ENCODE data around the gene SNAP25.

The SNAP25 gene

DNA sequence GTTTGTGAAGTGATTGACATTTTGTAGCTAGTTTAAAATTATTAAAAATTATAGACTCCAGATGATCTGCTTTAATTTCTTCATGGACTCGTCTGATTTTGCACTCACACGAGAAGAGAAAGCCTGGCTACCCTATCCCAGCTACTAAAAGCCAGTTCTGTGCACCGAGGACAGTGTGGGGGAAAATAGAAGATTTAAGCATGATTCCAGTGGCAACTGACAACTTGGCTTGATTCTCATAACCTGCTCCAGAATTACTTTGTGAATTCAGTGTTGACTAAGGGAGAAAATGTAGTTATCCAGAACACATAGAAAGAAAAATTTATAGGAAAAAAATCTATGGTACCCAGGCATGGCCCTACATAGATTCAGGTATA is 88.7 kb downstream of the SNAP25 start:
- DNase-seq, result no peak

DNA sequence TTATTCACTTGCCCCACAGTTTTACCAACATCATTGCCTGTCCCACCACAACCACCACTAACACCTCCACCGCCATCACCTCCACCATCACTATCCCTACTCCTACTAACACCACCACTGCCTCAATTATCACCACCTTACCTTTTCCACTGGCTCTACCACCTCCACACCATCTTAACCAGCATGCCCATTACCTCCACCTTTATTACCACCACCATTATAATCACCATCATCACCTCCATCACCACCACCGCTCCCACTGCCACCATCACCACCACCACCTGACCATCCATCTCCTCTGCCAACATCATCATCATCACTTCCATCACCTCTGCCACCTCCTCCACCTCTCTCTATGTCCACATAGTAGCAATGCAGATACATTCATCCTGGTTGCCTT is 90.0 kb downstream of the SNAP25 start:
- no peak for DNase-seq

DNA sequence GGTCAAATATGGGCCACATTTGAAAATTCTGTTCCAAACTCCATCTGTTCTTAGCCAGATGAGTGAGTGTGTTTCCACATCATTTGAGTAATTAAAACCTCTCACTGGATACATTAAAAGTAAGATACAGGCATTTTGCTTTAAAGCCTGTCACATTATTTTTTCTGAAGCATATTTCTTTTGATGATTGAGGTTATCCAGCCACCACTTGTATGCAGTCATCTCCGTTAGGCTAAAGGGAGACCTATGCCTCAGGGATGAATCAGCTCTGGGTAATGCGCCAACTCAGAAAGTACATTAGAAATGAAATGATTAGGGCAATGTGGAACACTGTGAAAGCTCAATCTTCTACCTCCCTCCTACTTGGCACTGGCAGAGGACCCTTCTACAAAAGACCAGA is 90.7 kb downstream of the SNAP25 start:
- no peak for DNase-seq

DNA sequence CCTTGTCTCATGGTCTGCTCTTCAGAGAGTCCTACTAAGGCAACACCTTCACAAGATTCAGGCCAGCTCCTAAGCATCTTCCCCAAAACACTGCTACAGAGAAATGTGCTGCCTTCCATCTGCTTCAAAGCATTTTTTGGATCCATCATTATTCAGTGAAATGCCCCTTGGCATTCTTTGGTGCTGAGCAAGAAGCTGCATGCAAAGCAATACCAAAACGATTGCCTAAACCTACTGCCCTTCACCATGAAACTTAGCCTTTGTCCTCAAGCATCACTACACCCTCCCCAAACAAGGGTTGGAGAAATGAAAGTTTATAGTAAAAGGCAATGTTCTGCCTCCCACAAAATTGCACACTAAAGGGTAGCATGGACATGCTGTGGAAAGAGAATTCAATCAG is 93.5 kb downstream of the SNAP25 start:
- DNase-seq, result no peak

DNA sequence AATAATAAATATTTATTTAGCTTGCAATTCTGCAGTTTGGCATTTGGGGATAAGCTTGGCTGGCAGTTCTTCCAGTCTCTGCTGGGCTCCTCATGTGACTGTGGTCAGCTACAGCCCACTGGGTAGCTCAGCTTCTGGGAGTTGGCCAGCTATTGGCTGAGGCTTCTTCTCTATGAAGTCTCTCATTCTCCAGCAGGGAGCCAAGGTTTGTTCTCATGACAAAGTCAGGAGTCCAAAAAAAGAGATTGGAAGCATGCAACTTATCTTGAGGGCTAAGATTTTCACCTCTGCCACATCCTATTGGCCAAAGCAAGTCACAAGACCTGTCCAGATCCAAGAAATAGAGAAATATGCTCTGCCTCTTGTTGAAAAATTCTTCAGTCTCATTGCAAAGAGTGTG is 94.6 kb downstream of the SNAP25 start:
- no peak for DNase-seq

DNA sequence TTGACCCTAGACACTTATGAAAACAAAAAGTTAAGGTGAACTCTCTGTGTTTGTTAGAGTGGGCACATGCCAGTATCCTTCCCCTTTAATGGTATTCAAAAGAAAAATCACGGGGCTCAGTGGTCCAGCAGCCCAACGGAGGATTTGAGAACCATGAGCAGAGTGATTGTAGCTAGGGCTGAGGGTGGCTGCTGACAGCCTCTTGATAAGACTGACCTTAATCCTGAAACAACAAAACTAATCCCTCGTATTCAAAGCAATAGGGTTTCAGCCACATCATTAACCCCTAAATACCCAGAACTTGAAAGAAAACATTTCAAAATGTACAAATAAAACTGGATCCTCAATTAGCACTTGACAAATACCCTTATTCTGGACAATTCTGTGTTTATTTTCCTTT is 95.1 kb downstream of the SNAP25 start:
- no peak for DNase-seq

DNA sequence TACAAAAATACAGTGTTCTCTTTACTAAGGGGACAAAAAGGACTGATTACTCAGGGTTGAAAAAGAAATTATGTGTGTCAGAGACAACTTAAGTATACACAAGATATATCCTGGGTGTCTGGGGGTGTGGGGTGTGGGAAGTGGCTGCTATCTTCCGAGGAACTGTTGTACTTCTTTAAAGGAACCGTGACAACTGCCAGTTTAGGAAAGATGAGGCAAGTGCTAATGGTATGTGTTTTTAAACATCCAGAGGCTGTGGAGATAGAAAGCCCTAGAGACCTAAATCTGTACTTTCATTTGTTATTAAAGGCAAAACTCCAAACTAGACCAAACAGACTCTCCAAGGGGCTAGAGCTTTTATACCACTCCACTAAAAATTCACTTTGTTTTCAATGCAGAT is 95.6 kb downstream of the SNAP25 start:
- no peak for DNase-seq

DNA sequence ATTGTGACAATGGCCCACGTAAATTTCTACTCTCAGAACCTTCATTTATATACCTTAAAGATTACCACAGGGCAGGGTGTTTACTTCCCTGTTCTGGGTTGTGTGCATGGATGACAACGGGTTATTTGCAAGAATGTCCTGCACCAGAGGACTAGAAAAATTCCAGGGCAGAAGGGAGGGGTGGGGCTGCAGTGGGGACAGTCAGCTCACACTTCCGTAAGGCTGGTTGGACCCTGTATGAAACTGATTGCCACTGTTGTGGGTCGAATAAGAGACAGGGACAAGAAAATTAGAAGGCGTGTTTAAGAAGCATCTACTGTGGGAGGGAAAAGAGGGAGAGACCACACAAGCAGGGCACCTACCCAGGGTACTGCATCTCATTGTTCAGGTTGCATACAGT is 96.5 kb downstream of the SNAP25 start:
- no peak for DNase-seq

DNA sequence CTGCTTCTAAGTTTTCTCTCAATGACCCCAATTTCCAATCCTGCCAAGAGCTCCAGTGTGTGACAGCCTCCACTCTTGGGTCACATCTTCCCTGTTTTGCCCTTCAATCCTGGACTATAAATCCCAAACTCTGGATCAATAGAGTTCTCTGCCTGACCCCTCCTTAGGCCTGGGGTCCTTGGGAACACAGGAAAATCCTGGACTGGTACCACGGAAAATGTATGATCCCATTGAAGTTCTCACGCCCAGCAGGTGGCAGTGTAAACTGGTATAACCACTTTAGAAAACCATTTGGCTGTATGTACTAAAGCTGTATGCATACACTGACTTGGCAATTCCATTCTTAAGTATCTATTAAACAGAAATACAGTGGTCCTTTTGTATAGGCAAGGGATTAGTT is 98.0 kb downstream of the SNAP25 start:
- no peak for DNase-seq

DNA sequence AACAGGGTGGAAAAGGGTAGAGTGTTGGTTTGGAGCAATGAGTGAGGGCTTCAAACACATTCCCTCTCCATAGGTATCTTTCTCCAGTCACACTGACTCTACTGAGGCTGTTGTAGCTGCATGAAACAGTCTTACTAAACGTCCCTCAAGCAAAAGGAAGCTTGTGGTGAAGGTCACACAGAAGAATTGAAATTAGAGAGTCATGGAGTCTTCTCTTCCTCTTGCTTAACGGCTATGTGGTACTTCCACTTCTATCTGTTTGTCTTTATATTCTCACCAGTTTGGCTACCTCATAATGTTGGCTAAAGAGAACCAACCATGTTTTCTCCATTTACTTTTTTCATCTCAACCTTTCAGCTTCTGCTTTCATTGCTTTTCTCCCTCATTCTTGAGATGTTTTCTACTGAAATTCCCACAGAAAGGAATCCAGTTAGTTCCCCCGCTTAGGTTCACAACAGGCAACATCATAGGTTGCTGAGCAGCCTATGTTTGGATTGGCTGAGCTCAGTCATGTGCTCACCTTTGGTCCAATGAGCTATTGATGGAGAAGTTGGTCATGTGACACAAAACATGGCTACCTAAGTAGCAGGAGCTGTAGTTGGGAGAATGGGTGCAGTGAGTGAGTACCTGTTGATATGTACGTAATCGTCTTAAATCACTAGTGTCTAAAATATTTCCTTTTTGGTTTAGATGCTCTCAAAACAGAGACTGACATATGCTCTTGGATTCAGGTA is 99.8 kb downstream of the SNAP25 start:
- DNase-seq, result no peak

DNA sequence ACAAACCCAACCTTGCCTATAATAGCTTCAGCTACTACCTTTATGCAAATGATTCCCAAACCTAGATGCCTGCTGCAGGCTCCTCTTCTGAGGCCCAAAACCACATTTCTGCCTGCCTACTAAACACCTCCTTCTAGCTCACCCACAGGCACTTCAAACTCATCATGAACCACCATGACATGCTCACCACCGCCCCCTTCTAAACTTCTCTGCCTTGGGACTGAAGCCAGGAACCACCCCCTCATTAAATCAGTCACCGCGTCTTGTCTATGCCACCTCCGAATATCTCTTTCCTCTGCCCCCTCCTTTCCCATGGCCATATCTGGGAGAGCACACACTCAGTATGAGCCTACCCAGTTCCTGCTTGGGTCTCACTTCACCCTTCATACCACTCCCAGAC is 101.2 kb downstream of the SNAP25 start:
- DNase-seq, result no peak

DNA sequence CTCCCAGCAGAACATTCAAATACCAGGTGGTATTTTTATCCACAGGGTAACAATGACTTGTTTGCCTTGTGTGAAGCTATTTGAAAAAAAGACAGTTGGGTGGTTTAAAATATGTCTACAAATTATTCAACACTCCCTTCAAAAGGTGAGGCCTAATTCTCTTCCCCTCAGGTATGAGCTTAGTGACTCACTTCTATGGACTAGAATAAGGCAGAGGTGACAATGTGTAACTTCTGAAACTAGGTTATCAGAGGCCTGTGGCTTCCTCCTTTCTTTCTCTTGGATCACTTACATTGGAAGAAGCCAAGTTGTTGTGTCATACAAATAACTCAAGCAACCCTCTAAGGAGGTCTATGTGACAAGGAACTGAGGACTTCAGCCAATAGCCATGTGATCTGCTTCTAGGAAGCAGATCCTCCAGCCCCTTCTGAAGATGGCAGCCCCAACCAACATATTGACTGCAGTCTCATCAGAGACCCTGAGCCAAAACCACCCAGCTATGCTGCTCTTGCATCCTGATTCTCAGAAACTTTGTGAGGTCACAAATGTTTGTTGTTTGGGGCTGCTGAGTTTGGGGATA is 102.6 kb downstream of the SNAP25 start:
- no peak for DNase-seq

DNA sequence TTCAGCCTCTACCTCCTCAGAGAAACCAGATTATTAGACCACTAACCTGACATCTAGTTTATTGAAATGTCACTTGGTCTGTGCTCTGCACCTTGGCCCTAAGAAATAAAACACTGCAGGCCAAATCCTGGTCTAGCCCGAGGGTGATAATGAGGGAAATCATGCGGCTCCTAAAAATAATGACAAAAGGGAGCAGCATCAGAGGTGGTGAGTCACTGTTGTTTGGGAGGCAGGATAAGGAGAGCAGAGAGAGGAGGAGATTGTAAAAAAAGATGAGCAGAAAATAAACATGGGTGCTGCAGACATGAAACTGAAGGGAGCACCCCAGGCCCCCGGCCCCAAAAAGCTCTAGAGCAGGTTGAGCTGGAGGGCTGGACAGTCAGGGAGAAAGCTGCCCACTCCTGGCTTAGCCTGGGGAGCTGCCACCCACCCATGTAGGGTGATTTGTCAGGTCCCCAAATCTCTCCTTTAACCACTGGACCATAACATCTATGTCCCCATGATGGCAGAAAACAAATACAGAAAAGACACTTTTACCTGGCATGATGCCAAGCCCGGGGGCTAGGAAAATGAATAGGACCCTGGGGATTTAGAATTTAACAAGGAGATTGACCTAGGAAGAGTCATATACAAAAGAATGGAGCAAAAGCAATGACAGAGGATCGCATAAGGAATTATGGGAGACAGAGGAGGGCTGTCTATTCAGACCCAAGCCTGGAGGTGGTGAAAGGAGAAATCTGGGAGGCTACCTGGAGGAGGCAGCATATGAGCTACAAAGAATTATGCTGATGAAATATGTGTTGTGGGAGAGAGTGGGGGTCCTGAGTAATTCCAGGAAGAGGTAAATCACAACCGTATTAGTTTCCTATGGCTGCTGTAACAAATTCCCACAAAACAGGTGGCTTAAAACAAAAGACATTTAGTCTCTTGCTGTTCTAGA is 103.7 kb downstream of the SNAP25 start:
- peak; percentile 22 for DNase-seq

DNA sequence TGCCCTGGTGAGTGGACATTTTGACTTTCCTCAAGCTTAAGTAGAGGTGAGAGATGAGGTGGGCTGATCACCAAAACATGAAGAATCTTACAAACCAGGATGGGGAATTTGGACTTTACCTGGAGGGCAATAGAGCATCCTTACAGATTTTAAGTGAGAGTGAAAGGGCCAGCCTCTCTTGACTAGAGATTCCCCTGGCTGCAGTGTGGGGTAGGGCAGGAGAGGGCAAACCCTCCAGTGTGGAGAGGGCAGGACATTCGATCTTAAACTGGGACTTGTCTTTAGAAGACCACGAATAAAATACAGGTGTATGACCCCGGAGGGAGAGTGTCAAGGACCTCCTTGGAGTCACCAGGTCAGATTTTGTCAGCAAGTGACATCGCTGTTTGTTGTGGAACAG is 105.1 kb downstream of the SNAP25 start:
- no peak for DNase-seq

DNA sequence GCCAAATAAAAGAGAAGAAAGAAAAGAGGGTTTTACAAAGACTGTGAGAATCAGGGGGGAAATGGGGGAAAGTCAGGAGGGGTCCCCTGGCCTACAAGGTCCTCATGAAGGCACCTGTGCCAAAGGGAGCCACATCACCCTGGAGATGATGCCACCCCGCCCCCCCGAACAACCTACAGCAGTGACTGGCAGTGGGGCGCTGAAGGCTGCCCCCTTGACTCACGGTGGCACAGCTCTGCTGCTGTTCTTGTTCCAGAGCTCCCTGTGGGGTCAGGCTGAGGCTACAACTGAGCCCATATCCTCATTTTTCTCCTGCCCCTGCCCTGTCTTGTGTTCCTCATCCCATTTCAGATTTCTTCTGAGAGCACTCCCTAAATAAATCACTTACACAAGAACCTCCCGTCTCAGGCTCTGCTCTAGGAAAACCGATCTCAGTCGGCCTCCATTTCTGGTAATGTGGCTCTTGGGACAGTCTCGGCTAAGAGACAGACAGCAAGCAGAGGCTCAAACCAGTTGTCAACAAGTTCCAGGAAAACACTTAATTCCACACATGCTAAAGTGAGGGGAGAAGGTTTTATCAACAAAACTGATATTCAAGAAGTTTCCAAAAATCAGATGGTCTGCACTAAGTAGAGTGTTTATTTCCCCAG is 105.7 kb downstream of the SNAP25 start:
- no peak for DNase-seq

DNA sequence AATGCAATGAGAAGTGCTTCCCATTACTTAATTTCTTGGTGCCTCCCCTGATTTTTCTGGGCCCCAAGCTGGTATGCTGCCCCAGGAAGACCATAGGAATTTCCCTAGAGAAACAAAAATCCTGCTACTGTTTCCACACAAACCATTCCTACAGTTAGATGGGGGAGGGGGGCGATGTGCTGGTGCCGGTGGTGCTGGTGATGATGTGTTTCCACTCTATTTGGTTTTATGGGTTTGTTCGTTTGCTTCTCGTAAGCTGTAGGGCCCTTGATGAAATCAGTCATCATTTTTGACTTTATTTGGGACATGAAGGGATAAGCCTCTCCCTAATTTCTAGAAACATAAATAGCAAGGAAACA is 110.2 kb downstream of the SNAP25 start:
- DNase-seq, result no peak

DNA sequence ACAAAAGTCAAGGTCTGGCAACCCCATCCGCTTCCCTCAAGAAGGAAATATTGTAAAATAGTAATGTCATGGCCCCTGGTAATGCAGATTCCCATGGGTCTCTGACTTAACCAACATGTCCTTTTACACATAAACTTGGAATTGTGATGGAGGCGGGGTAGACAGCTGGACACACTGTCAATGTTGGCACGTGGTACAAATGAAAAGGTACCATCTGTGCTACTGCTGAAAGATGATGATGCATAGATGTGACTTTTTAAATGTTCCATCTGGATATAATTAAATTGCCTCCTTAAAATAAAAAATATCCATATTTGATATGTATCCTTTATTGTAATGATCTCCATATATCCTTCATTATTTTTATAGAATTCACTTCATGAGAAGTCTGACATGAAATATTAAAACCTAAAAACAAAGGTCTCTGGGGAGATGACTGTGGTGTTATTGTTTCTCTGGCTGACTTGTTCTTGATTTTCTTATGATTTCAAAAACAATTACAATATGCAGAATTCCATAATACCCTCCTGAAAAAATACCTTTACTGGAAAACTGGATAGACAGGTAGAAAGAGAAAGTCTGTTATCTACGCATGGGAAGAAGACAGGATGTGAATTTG is 110.9 kb downstream of the SNAP25 start:
- DNase-seq, result no peak

DNA sequence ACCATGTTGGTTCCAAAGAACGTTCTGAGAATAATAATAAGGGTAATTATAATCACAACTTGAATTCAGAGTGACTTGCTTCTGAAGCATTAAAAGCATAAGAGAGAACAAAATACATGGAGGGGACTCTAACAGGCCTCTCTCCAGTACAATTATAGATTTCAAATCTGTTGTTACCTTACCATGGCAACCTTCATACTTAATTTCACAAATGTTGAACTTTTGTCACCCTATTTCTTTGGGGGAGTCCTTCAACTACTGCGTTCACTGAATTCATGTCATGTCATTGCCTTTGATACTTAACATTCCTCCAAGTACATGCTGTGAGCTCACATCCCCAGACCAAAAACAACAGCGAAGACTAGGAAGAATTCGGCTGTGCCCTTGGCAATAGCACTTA is 111.4 kb downstream of the SNAP25 start:
- DNase-seq, result no peak

DNA sequence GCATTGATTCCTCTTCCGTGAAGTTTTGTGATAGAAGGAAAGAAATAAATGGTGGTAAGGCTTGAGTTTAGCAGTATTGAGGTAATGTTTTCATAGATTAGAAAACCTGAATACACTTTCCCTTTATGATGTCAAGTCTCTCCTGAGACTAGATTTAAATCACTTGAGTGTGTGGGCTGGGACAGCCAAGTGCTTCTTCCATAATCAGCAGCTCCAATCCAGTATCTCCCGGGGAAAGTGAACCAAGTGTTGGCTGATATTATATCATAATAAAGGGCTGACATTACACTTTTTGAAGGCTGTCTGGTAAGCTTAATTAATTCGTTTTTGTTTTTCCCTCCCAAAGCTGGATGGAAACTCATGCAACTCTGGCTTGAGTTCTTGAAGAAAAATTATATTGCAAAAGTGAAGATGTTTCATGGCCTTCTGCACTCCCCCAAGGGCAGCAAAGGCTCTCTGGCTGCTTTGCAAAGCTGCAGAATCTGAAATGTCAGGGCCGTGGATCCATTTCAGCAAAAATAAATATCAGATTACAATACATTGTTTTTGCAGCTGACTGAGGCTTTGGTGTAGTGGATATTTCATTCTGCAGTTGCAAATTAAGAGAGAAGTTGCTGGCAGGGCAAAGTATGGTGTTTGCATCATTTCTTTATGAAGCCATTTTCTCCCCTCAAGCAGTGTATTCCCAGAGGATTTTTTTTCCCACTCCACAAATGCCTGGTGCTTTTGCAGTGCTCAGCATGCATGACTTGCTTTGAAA is 114.2 kb downstream of the SNAP25 start:
- peak; percentile 38 for DNase-seq

DNA sequence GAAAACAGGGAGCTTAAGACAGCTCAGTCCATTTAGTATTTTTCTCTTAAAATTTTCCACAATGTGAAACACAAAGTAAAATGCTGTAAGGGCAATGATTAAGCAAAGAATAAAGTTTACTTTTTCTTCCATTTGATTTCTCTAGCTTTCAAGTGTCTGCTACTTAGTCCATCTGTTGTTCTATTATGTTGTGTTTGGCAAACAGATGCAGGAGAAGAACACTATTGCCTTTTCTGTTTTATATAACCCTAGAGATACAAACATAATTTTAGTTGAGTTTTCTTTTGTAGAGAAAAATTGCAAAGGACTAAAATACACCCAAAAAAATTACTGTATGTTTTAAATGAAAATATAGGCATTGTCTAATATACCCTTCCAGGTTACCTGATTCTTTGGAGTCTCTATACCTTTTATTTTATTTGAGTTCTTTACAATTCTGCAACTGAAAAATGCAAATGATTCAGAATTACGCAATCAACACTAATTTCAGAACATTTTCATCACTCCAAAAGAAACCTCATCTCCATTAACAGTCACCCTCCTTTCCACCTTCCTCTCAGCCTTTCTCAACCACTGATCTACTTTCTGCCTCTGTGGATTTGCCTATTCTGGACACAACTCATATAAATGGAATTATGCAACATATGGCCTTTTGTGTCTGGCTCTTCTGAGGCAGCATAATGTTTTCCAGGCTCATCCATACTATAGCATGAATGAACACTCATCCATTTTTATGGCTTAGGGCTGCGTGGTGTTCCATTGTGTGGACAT is 118.5 kb downstream of the SNAP25 start:
- DNase-seq, result no peak

DNA sequence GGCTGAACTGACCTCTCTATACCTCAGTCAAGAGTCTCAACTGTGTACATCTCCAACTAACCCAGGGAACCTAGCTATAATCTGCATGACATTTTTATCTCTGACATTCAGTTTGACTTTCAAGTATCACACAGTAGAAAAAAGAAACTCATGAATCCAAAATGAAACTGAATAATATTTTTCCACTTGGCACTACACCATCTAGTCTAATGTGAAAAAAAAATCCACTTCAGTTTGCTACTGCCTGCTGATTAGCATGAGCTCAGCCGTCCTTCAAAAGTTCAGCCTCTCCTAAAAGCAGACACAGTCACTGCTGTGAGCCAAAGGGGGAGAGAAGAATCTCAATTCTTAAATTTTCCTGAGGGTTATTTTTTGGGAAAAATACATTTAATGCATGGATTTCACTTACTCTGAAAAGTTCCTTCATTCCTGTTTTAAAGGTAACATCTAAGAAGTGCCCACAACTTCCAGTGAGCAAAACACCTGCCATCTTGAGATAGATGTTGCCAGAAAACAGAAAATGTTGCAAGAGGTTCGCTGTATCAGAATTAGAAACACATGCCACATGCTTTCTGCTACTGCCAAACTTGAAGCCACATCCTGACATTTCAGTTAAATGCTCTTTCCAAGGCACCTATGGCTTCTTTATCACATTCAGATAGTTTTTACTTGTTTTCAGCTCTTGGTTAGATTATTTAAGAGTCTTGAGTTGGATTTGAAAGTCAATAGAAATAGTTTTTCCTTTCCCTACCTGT is 120.0 kb downstream of the SNAP25 start:
- no peak for DNase-seq

Data from NCI-H1436 (cell line).